ENCODE measurements around the gene AMY2B. TPM values are rescaled to one million over a fixed set of nuclear protein-coding genes. Genes with fewer than 3 reads are reported as not detected.

AMY2B gene
- total and polyA plus RNA-seq, 2 of the 4 experiments (the other 2 are of a cell fraction) = 0.72 to 1.7 TPM

DNA sequence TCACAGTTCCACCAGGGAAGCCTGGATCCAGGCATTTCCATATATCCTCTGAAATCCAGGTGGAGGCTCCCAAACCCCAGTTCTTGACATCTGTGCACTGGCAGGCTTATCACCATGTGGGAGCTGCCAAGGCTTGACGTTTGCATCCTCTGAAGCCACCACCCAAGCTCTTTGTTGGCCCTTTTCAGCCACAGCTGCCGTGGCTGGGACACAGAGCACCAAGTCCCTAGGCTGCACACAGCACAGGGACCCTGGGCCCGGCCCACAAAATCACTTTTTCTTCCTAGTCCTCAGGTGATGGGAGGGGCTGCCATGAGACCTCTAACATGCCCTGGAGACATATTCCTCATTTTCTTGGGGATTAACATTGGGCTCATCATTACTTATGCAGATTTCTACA is 23.5 kb upstream of the AMY2B start:
- dilution Hi-C loops (cut with HindIII; ENCODE audit: low sequenced_read_pairs, unreplicated experiment) = no loop called here
- WGBS, 2 experiments (ENCODE audit: extremely low coverage in 2 of 2, insufficient read length in 1 of 2) = no CpG with 5 or more reads among the region's 3 CpGs
- POLR2A ChIA-PET (ENCODE audit: unreplicated experiment) = no interaction called here

More for the DNA sequence above, 23.5 kb upstream of the AMY2B start:
- no peak overlapping the region for H2BK15ac ChIP-seq (ENCODE audit: low read depth, low read length)
- H3K27ac ChIP-seq (ENCODE audit: insufficient read depth, low read length) = no peak overlapping the region
- intact Hi-C loops (cut with micrococcal nuclease) (no loop called here), in situ Hi-C loops (cut with MboI; ENCODE audit: low sequenced_read_pairs) (no loop called here)
- H2BK20ac ChIP-seq (ENCODE audit: low read depth, low read length) = no peak overlapping the region
- no peak overlapping the region for H4K91ac ChIP-seq (ENCODE audit: insufficient read depth, low read depth, low read length)
- H3K4me2 ChIP-seq (ENCODE audit: low read depth, low read length) = no peak overlapping the region
- H3K4me1 ChIP-seq (ENCODE audit: control insufficient read depth, insufficient read depth, low read length) = no peaks in the 10 kb centered on the region
- no peak for ATAC-seq (ENCODE audit: low read depth)
- no peak overlapping the region for H3K9ac ChIP-seq (ENCODE audit: low read depth, low read length)
- H4K20me1 ChIP-seq (ENCODE audit: insufficient read depth, low read length) = no peaks in the 10 kb centered on the region
- no peak overlapping the region for H3K56ac ChIP-seq (ENCODE audit: extremely low read depth, insufficient read depth, low read length)
- no TSS peak for BruUV-seq (replicated peaks)
- no peaks in the 10 kb centered on the region for H3K27me3 ChIP-seq (ENCODE audit: control insufficient read depth, insufficient read depth, low read length)
- H3K4ac ChIP-seq (ENCODE audit: low read depth, low read length) = no peak overlapping the region
- no peaks in the 10 kb centered on the region for H3K9me3 ChIP-seq (ENCODE audit: control insufficient read depth, insufficient read depth, low read length)
- H3K18ac ChIP-seq (ENCODE audit: low read depth, low read length) = no peak overlapping the region
- no peak overlapping the region for H3K4me3 ChIP-seq (ENCODE audit: insufficient read depth, low read depth, low read length)
- no peak overlapping the region for H2BK5ac ChIP-seq (ENCODE audit: low read depth, low read length, poor library complexity, severe bottlenecking)
- no peak overlapping the region for H2BK120ac ChIP-seq (ENCODE audit: low read depth, low read length)
- H4K8ac ChIP-seq (ENCODE audit: low read depth in 2 of 2, low read length in 2 of 2) = no peak overlapping the region
- H3K14ac ChIP-seq (replicated peaks; ENCODE audit: low read depth, low read length) = no peak overlapping the region
- H3K36me3 ChIP-seq (ENCODE audit: control insufficient read depth, insufficient read depth, low read length) = peaks cover 14% of the 10 kb centered on the region
- H2AK9ac ChIP-seq (replicated peaks; ENCODE audit: low read depth, low read length, poor library complexity) = no peak overlapping the region
- CTCF ChIA-PET = no interaction called here
- TF ChIP-seq, protein P1, sequence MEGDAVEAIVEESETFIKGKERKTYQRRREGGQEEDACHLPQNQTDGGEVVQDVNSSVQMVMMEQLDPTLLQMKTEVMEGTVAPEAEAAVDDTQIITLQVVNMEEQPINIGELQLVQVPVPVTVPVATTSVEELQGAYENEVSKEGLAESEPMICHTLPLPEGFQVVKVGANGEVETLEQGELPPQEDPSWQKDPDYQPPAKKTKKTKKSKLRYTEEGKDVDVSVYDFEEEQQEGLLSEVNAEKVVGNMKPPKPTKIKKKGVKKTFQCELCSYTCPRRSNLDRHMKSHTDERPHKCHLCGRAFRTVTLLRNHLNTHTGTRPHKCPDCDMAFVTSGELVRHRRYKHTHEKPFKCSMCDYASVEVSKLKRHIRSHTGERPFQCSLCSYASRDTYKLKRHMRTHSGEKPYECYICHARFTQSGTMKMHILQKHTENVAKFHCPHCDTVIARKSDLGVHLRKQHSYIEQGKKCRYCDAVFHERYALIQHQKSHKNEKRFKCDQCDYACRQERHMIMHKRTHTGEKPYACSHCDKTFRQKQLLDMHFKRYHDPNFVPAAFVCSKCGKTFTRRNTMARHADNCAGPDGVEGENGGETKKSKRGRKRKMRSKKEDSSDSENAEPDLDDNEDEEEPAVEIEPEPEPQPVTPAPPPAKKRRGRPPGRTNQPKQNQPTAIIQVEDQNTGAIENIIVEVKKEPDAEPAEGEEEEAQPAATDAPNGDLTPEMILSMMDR (conservative IDR thresholded peaks at IDR 0.05; ENCODE audit: low read depth, low read length) = no peak
- TF ChIP-seq, protein P2, sequence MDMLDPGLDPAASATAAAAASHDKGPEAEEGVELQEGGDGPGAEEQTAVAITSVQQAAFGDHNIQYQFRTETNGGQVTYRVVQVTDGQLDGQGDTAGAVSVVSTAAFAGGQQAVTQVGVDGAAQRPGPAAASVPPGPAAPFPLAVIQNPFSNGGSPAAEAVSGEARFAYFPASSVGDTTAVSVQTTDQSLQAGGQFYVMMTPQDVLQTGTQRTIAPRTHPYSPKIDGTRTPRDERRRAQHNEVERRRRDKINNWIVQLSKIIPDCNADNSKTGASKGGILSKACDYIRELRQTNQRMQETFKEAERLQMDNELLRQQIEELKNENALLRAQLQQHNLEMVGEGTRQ (IDR thresholded peaks at IDR 0.05; ENCODE audit: low read depth, low read length) = no peak
- TF ChIP-seq MXI1 (IDR thresholded peaks at IDR 0.05; ENCODE audit: borderline replicate concordance, low read depth, low read length) (no peak), POLR2A (IDR thresholded peaks at IDR 0.05; ENCODE audit: low read depth, low read length) (no peak), BHLHE40 (IDR thresholded peaks at IDR 0.05; ENCODE audit: low read depth, low read length) (no peak), FOS (IDR thresholded peaks at IDR 0.05; ENCODE audit: low read depth, low read length) (no peak), RCOR1 (IDR thresholded peaks at IDR 0.05; ENCODE audit: insufficient replicate concordance, low read length) (no peak), CEBPB (IDR thresholded peaks at IDR 0.05; ENCODE audit: low read depth, low read length) (no peak), RAD21 (IDR thresholded peaks at IDR 0.05; ENCODE audit: low read length) (no peak), CHD1 (IDR thresholded peaks at IDR 0.05; ENCODE audit: low read depth, low read length) (no peak), RFX5 (IDR thresholded peaks at IDR 0.05; ENCODE audit: low read depth, low read length) (no peak), MAZ (IDR thresholded peaks at IDR 0.05; ENCODE audit: borderline replicate concordance, low read depth, low read length) (no peak), SMC3 (IDR thresholded peaks at IDR 0.05; ENCODE audit: low read depth, low read length) (no peak)
- TF ChIP-seq, protein P3, sequence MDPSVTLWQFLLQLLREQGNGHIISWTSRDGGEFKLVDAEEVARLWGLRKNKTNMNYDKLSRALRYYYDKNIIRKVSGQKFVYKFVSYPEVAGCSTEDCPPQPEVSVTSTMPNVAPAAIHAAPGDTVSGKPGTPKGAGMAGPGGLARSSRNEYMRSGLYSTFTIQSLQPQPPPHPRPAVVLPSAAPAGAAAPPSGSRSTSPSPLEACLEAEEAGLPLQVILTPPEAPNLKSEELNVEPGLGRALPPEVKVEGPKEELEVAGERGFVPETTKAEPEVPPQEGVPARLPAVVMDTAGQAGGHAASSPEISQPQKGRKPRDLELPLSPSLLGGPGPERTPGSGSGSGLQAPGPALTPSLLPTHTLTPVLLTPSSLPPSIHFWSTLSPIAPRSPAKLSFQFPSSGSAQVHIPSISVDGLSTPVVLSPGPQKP (IDR thresholded peaks at IDR 0.05; ENCODE audit: borderline replicate concordance, low read depth, low read length) = no peak
- H4K5ac ChIP-seq (ENCODE audit: low read depth, low read length) = no peak overlapping the region
- no peak for DNase-seq
- no peak overlapping the region for H3K23ac ChIP-seq (ENCODE audit: low read depth, low read length)
- no peak overlapping the region for H2AFZ ChIP-seq (replicated peaks; ENCODE audit: low read length, poor library complexity)
- H2AK5ac ChIP-seq (ENCODE audit: low read depth, low read length) = no peak overlapping the region
- H3K9me1 ChIP-seq (ENCODE audit: insufficient read depth, low read length) = no peaks in the 10 kb centered on the region
- no peaks in the 10 kb centered on the region for H3K79me1 ChIP-seq (ENCODE audit: low read depth in 1 of 2, low read length in 2 of 2)

Measured in IMR-90 (cell line).